Measurements from ENCODE around the gene TNNC1. TPM values are rescaled to one million over a fixed set of nuclear protein-coding genes. Genes with fewer than 3 reads are reported as not detected.

Gene TNNC1
- total RNA-seq, 1 donor from 2014 or later = 5.7 TPM

DNA sequence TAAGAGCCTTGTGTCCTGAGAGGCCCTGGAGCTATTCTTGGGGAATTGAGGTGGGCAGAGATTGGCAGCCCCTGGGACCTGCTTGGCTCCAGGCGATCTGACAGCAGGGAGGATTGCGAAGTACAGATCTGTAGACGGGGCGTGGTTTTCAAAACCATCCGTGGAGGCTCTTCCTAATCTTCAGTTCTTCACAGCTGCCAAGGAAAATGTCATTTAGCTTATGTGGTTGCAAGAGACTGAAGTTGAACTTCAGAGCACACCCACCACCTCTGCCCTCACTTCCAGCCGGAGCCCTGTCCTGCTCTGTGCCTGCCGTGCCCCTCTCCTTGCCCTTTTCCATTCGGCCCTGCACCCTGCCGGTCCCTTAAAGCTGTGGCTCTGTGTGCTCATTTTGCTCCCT, 14.5 kb upstream of the TNNC1 start:
- Histone ChIP-seq H3K36me3 (ENCODE audit: control insufficient read depth, insufficient read depth, low read length) (peaks cover 10% of the 10 kb centered on the region), H3K27me3 (ENCODE audit: control insufficient read depth, insufficient read depth, low read length) (no peaks in the 10 kb centered on the region), H3K4me3 (ENCODE audit: low read depth, low read length) (no peak overlapping the region)
- no peak for DNase-seq (ENCODE audit: low read depth)
- TF ChIP-seq, protein P1, sequence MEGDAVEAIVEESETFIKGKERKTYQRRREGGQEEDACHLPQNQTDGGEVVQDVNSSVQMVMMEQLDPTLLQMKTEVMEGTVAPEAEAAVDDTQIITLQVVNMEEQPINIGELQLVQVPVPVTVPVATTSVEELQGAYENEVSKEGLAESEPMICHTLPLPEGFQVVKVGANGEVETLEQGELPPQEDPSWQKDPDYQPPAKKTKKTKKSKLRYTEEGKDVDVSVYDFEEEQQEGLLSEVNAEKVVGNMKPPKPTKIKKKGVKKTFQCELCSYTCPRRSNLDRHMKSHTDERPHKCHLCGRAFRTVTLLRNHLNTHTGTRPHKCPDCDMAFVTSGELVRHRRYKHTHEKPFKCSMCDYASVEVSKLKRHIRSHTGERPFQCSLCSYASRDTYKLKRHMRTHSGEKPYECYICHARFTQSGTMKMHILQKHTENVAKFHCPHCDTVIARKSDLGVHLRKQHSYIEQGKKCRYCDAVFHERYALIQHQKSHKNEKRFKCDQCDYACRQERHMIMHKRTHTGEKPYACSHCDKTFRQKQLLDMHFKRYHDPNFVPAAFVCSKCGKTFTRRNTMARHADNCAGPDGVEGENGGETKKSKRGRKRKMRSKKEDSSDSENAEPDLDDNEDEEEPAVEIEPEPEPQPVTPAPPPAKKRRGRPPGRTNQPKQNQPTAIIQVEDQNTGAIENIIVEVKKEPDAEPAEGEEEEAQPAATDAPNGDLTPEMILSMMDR (IDR thresholded peaks at IDR 0.05; ENCODE audit: insufficient read depth, low read length, poor library complexity, severe bottlenecking) = no peak

DNA sequence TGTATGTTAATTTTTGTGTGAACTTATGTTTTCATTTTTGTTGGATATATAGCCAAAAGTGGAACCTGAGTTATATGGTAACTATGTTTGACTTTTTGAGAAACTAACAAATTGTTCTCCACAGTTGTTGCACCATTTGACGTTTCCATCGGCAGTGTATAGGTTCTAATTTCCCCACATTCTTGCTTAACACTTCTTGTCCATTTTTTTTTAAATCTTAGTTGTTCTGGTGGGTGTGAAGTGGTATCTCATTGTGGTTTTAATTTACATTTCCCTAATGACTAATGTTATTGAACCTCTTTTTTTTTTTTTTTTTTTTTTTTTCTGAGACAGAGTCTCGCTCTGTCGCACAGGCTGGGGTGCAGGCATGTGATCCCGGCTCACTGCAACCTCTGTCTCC, 9.6 kb upstream of the TNNC1 start:
- Histone ChIP-seq H3K27me3 (ENCODE audit: control insufficient read depth, insufficient read depth, low read length) (no peaks in the 10 kb centered on the region), H3K4me3 (ENCODE audit: low read depth, low read length) (no peak overlapping the region), H3K36me3 (ENCODE audit: control insufficient read depth, insufficient read depth, low read length) (peaks cover 2% of the 10 kb centered on the region)
- no peak for DNase-seq (ENCODE audit: low read depth)
- TF ChIP-seq, protein P1 (IDR thresholded peaks at IDR 0.05; ENCODE audit: insufficient read depth, low read length, poor library complexity, severe bottlenecking) = no peak

DNA sequence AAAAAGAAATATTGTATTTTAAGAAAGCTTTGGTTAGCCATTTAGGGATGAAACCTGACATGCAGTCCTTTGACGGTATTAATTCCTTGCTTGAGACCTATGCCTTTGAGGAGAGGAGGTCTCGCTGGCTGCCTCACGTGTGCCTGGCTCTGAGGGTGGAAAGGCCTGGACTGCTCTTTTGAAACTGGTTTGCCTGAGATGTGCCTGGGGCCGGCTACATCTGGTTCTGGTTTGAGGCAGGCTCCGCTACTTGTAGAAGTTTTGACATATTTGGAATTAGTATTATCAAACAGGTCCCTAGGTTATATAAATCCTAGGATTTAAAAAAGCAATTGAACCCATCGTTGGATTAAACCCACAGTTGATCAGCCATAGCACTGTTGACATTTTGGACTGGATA, 8.0 kb upstream of the TNNC1 start:
- no peak for DNase-seq (ENCODE audit: low read depth)

DNA sequence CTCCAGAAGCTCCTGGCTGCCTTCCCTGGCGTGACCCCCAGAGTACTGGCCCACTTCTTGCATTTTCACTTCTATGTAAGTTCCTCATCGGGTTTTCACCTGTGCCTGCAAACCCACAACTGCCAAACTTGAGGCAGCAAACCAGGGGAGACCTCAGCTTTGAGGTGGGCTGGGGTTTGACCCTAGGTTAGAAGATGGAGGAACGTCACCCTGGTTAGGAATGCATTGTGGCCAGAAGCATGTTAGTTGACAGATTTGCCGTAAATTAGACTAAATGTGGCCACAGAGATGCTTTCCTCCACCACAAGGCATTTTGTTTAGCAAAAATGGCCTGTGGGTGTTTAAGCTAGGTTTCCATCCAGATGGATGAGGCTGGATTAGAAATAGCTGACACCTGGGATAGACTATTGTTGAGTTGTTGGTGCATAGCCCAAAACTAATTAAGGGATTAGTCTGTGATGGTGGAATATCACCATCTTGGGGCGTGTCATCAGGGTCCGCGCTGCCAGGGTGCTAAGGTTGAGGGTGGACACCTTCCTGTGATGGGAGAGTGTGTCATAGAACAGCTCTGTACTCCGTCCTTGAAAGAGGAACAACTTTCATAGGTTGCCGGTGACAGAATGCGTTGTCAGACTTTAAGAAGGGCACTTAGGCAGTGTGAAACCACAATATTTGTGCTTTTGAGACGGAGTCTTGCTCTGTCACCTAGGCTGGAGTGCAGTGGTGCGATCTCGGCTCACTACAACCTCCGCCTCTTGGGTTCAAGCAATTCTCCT, 5.1 kb upstream of the TNNC1 start:
- H3K4me3 ChIP-seq (ENCODE audit: low read depth, low read length) = no peak overlapping the region
- TF ChIP-seq, protein P1 (IDR thresholded peaks at IDR 0.05; ENCODE audit: insufficient read depth, low read length, poor library complexity, severe bottlenecking) = no peak
- H3K27me3 ChIP-seq (ENCODE audit: control insufficient read depth, insufficient read depth, low read length) = no peaks in the 10 kb centered on the region
- H3K36me3 ChIP-seq (ENCODE audit: control insufficient read depth, insufficient read depth, low read length) = no peaks in the 10 kb centered on the region
- DNase-seq (ENCODE audit: low read depth) = no peak

More for the DNA sequence above, 8.0 kb upstream of the TNNC1 start:
- TF ChIP-seq, protein P1 (IDR thresholded peaks at IDR 0.05; ENCODE audit: insufficient read depth, low read length, poor library complexity, severe bottlenecking) = no peak
- H3K27me3 ChIP-seq (ENCODE audit: control insufficient read depth, insufficient read depth, low read length) = no peaks in the 10 kb centered on the region
- no peak overlapping the region for H3K4me3 ChIP-seq (ENCODE audit: low read depth, low read length)
- peaks cover 2% of the 10 kb centered on the region for H3K36me3 ChIP-seq (ENCODE audit: control insufficient read depth, insufficient read depth, low read length)

DNA sequence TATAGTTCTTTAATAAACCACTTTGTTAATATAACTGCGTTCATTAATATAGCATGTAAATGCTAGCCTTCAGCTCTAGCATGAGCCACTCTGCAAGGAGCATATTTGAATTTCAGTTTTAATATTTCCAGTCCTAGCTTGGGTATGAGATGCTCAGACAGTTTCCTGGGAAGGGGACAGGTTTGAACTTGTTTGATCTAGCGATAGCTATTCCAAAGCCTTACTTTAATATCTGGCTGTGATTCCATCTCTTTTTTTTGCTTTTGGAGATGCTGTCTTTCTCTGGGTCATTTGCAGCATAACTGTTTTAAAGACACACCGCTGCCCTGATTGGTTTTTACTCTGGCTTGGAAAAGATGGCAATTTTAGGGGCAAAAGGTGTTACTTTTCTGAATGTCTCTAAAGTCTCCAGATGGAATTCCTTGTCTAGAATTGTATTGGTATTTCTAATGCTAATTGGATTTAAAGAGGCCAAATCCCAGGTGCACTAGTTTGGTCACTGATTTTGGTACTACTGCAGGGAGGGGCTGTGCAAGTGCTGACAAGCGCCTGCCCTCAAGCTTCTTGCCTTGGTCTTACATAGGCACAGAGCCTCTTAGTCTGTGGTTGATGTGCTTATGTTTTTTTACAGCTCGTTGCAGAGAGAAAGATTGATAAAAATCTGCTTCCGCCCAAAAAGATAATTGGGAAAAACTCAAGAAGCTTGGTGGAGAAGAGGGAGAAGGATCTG, 4.4 kb upstream of the TNNC1 start:
- TF ChIP-seq, protein P1 (IDR thresholded peaks at IDR 0.05; ENCODE audit: insufficient read depth, low read length, poor library complexity, severe bottlenecking) = no peak
- no peak for DNase-seq (ENCODE audit: low read depth)
- H3K36me3 ChIP-seq (ENCODE audit: control insufficient read depth, insufficient read depth, low read length) = no peaks in the 10 kb centered on the region
- H3K4me3 ChIP-seq (ENCODE audit: low read depth, low read length) = no peak overlapping the region
- H3K27me3 ChIP-seq (ENCODE audit: control insufficient read depth, insufficient read depth, low read length) = no peaks in the 10 kb centered on the region

Data from kidney epithelial cell (primary cell).